Body of pancreas (tissue), 4 donors: ENCODE results near the gene SLC38A10.

Experiments
- CTCF ChIP-seq, 7 experiments: fragments of 450-650 bp in 4 of 7; fragments of 200-600 bp in 3 of 7; sonication (generic) in 3 of 7; IDR thresholded peaks; one replicate each; pipeline ENCODE4 v1.5.1; 2016 to 2019; ENCODE audit warnings: antibody characterized with exemption in 7 of 7
- POLR2A ChIP-seq, 3 donors: fragments of 450-650 bp; IDR thresholded peaks; one replicate each; pipeline ENCODE4 v1.6.1; 2016; ENCODE audit warnings: antibody characterized with exemption in 3 of 3, mild to moderate bottlenecking in 2 of 3

GRCh38 chr17:81277421-81277820 lies 17.7 kb downstream of the SLC38A10 start:
- TF ChIP-seq CTCF (IDR thresholded peaks at IDR 0.05) (no peak), POLR2A (IDR thresholded peaks at IDR 0.05) (no peak)
